CD4-positive, alpha-beta memory T cell (primary cell): ENCODE data around the gene POU2F3. TPM values are rescaled to one million over a fixed set of nuclear protein-coding genes. Genes with fewer than 3 reads are reported as not detected.

Source experiments
- CTCF ChIA-PET: fragments of 350-600 bp; sonication (Branson Sonifier 250); formaldehyde crosslinking; loops from one replicate; lab custom pipeline; 2021; ENCODE audit warnings: inconsistent platforms; ENCODE audit not compliant: partially characterized antibody; lab: Charles Lee
- POLR2A ChIA-PET: fragments of 350-600 bp; sonication (Branson Sonifier 250); formaldehyde crosslinking; loops from one replicate; lab custom pipeline; 2021; ENCODE audit not compliant: partially characterized antibody; lab: Charles Lee
- DNase-seq, 5 donors: peaks; one replicate each; pipeline versions ENCODE4 v3.0.0 to v3.0.0-alpha.2; 2020 to 2022; ENCODE audit warnings: mixed read lengths in 1 of 5
- H3K27ac ChIP-seq: one replicate; pipeline ENCODE4 v1.7.0; 2013; ENCODE audit warnings: low read depth, low read length
- H3K27me3 ChIP-seq: 2 replicates; pipeline ENCODE4 v1.7.0; 2013; ENCODE audit warnings: mild to moderate bottlenecking, low read length, moderate library complexity; ENCODE audit not compliant: insufficient read depth
- H3K36me3 ChIP-seq: 2 replicates; pipeline ENCODE4 v1.7.0; 2013; ENCODE audit warnings: mild to moderate bottlenecking, low read length, moderate library complexity; ENCODE audit not compliant: insufficient read depth
- H3K4me1 ChIP-seq: 2 replicates; pipeline ENCODE4 v1.7.0; 2013; ENCODE audit warnings: mild to moderate bottlenecking, low read length, moderate library complexity; ENCODE audit not compliant: insufficient read depth
- H3K4me3 ChIP-seq, 2 donors: one replicate each; pipeline ENCODE4 v1.7.0; 2013; ENCODE audit warnings: low read length in 2 of 2, mild to moderate bottlenecking in 1 of 2
- H3K9me3 ChIP-seq, 2 donors: one replicate each; pipeline ENCODE4 v1.7.0; 2013; ENCODE audit warnings: low read length in 2 of 2, control low read depth in 1 of 2; ENCODE audit not compliant: control insufficient read depth in 1 of 2
- H3K27ac Mint-ChIP-seq, 7 donors: one replicate each; pipeline ENCODE4 v1.8.0; 2020 to 2021; ENCODE audit warnings: mixed read lengths in 7 of 7, mild to moderate bottlenecking in 6 of 7, inconsistent platforms in 3 of 7, moderate library complexity in 3 of 7
- H3K27me3 Mint-ChIP-seq, 2 donors: one replicate each; pipeline ENCODE4 v1.8.0; 2020 to 2021; ENCODE audit warnings: mixed read lengths in 2 of 2
- H3K36me3 Mint-ChIP-seq, 2 donors: one replicate each; pipeline ENCODE4 v1.8.0; 2020 to 2021; ENCODE audit warnings: mixed read lengths in 2 of 2, inconsistent platforms in 1 of 2, mild to moderate bottlenecking in 1 of 2
- H3K4me1 Mint-ChIP-seq, 4 donors: one replicate each; pipeline ENCODE4 v1.8.0; 2020 to 2021; ENCODE audit warnings: mixed read lengths in 4 of 4, mild to moderate bottlenecking in 1 of 4
- H3K4me3 Mint-ChIP-seq, 8 donors: one replicate each; pipeline ENCODE4 v1.8.0; 2020 to 2021; ENCODE audit warnings: mixed read lengths in 8 of 8, mild to moderate bottlenecking in 7 of 8, moderate library complexity in 6 of 8, inconsistent platforms in 3 of 8
- H3K9me3 Mint-ChIP-seq, 8 donors: one replicate each; pipeline ENCODE4 v1.8.0; 2020 to 2021; ENCODE audit warnings: mixed read lengths in 8 of 8, mild to moderate bottlenecking in 5 of 8, inconsistent platforms in 3 of 8, moderate library complexity in 1 of 8
- intact Hi-C: fragments of 100-400 bp; cut with micrococcal nuclease; formaldehyde crosslinking; loops from one replicate; pipeline ENCODE4 v1.15.1; 2023
- polyA plus RNA-seq, 2 donors: library from polyadenylated mRNA; unstranded; fragments of 300-500 nt; fragmentation: Illumina TruSeq; gene quantifications; one replicate each; pipeline ENCODE4 v1.2.3, GENCODE V29; 2021
- total RNA-seq, 2 experiments: library from RNA; stranded (reverse); gene quantifications; one replicate each; pipeline ENCODE4 v1.2.3, GENCODE V29; 2021

POU2F3 gene
- total and polyA plus RNA-seq, 4 experiments from 2014 or later: not detected

DNA sequence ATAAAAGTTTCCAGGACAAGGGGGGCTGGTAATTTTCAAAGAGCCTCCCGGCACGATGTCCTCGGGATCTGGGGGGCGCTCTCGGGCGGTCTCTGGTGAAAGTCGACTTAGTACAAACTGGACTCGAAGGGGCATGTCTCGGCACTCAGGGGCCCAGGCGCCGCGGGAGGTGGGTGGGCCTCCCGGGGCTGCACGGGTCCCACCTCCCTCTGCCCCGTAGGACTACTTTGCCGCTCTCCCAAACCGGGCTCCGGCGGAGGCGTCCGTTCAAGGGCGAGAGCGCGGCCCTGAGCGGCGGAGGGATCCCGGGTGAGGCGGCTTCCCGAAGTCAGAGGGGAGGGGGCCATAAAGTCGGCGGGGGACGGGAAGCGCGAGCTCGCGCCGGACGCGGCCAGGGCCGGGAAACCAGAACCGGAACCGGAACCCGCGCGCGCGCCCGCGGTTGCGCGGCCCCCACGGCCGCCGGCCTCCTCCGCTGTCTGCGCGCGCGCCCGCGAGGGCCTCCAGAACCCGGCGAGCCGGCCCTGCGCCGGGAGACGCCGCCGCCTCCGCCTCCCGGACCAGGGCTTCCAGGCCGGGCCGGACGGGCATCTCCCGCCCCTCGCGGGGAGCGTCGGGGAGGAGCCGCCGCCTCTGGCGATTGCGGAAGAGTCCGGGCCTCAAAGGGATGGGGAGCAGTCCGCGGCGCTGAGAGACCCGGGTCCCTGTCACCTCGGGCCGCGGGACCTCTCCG, 96.1 kb downstream of the POU2F3 start, which contains the start of gene ARHGEF12:
TSS of gene ARHGEF12 (plus strand) at position 506 of the 733 bp plus-strand sequence. CDS start 831 bp downstream, outside the sequence.
- peak within 1 kb of the TSS; percentile 44 to 54 for H3K4me3 ChIP-seq
- Mint-ChIP-seq H3K4me1 (peaks cover 22 to 39% (median 30%) of the 10 kb centered on the region in 4 donors), H3K27ac (peak within 1 kb of the TSS in 6 of 7 donors; percentile 23 to 86 (median 76)), H3K9me3 (peaks cover 0 to 6% (median 0%) of the 10 kb centered on the region in 8 donors), H3K4me3 (peak within 1 kb of the TSS; percentile 87 to 92 (median 90)), H3K27me3 (peaks cover 33 to 39% of the 10 kb centered on the region in 2 donors), H3K36me3 (peaks cover 0 to 5% of the 10 kb centered on the region in 2 donors)
- intact Hi-C loops: loop anchor here (1.0 to 2.0 kb wide), 3 partner anchors 349 to 777 kb away; no protein-coding TSS in a partner anchor
- peak; percentile 48 to 69 (median 62) for DNase-seq
- peaks cover 13% of the 10 kb centered on the region for H3K27me3 ChIP-seq
- H3K4me1 ChIP-seq: peaks cover 33% of the 10 kb centered on the region
- POLR2A ChIA-PET: interaction anchor here (1.0 to 1.2 kb wide), 2 partner anchors 9 to 349 kb away, joined by 3 to 5 read pairs; no protein-coding TSS in a partner anchor
- H3K36me3 ChIP-seq: no peaks in the 10 kb centered on the region
- no peaks in the 10 kb centered on the region for H3K9me3 ChIP-seq
- CTCF ChIA-PET: interaction anchor here (0.9 to 4.9 kb wide), 11 partner anchors 10 to 350 kb away, joined by 3 to 104 read pairs (median 5); no protein-coding TSS in a partner anchor
- H3K27ac ChIP-seq: no peak within 1 kb of the TSS

DNA sequence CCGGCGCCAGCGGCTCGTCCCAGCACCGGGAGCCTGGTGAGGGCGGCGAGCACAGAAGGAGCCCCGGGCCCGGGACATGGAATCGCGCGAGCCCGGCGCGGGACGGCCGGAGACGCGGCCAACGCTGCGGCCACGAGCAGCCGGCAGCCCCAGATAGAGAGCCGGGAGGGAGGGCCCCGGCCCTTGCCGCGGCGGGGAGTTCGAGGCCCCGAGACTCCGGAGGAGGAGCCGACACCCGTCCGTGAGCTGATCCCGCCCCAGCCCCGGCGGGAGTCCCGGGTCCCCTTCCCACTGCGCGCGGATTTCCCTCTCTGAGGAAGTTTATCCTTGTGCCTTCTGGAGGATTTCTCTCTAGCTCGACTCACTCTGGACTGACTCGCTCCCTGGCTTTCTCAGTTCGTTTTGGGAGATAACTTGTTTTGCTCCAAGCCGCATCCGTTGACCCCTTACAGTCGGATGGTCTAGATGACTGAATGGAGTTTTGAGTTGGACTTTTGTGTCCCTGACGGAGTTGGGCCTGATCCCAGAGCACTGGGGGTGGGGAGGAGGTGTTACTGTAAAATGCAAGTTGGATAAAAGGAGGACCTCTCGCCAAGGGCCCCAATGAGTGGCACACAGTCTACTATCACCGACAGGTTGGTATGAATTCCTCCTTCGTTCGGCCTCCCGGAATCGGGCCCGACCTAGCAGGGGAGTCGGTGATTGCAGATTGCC, 96.9 kb downstream of the POU2F3 start:
- Mint-ChIP-seq H3K36me3 (peaks cover 0 to 5% of the 10 kb centered on the region in 2 donors), H3K27ac (peak overlapping the region in 6 of 7 donors; percentile 23 to 86 (median 76)), H3K4me1 (peaks cover 22 to 39% (median 30%) of the 10 kb centered on the region in 4 donors), H3K9me3 (peaks cover 0 to 6% (median 0%) of the 10 kb centered on the region in 8 donors), H3K27me3 (peaks cover 35 to 37% of the 10 kb centered on the region in 2 donors), H3K4me3 (peak overlapping the region; percentile 87 to 92 (median 90))
- intact Hi-C loops: no loop called here
- POLR2A ChIA-PET: no interaction called here
- CTCF ChIA-PET: interaction anchor here (1.0 to 4.9 kb wide), 7 partner anchors 10 to 349 kb away, joined by 3 to 104 read pairs (median 8); no protein-coding TSS in a partner anchor
- no peaks in the 10 kb centered on the region for H3K36me3 ChIP-seq
- H3K4me3 ChIP-seq: peak overlapping the region; percentile 44 to 54
- peaks cover 10% of the 10 kb centered on the region for H3K27me3 ChIP-seq
- no peak overlapping the region for H3K27ac ChIP-seq
- no peaks in the 10 kb centered on the region for H3K9me3 ChIP-seq
- peak in 3 of 5 donors; percentile 10 to 31 (median 12) for DNase-seq
- H3K4me1 ChIP-seq: peaks cover 33% of the 10 kb centered on the region

DNA sequence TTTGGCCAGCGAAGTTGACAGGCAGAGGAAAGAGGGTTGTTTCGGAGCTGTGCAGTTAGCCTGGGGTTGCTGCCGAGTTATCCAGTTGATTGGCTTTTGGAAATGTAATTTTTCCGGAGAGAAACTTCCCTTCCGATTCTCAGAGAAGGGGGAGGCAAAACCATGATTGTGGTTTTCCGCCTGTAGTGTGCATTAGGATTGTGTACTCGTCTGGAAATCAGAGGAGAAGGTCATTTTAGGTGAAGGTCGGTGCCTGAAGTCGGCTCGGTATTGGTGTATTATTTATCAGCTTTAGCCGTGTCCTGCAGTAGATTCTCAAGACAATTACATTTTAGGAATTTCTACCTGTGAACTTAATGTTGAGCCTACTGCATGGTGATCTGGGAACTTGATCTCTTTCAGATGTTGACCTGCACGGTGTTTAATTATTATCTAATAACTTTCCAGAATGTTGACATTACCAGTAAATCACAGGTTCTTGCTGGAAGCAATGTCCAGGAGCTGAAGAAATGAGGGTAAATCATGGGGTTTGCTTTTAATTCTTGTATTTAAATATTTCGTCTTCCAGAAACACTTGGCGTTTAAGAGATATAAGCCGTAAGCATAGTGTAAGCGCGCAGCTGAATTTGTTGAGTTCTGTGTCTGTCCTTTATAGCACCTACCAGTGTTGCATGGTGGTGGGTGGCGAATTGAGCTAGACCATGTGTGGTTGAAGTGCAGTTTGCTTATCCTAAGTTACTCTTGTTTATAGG, 97.6 kb downstream of the POU2F3 start:
- H3K27me3 ChIP-seq: peaks cover 14% of the 10 kb centered on the region
- peaks cover 40 to 41% of the 10 kb centered on the region in 2 donors for H3K27me3 Mint-ChIP-seq
- H3K36me3 Mint-ChIP-seq: peaks cover 2 to 6% of the 10 kb centered on the region in 2 donors
- POLR2A ChIA-PET: interaction anchor here (0.7 kb wide), 1 partner anchor 132 kb away, joined by 3 read pairs; no protein-coding TSS in a partner anchor
- H3K36me3 ChIP-seq: no peaks in the 10 kb centered on the region
- peaks cover 33% of the 10 kb centered on the region for H3K4me1 ChIP-seq
- intact Hi-C loops: no loop called here
- H3K27ac ChIP-seq: no peak overlapping the region
- H3K4me1 Mint-ChIP-seq: peaks cover 22 to 39% (median 30%) of the 10 kb centered on the region in 4 donors
- H3K9me3 Mint-ChIP-seq: peaks cover 0 to 8% (median 5%) of the 10 kb centered on the region in 8 donors
- peak overlapping the region in 3 of 7 donors; percentile 2 to 30 (median 23) for H3K27ac Mint-ChIP-seq
- H3K9me3 ChIP-seq: no peaks in the 10 kb centered on the region
- peak overlapping the region in 1 of 2 donors; percentile 44 for H3K4me3 ChIP-seq
- DNase-seq: no peak
- CTCF ChIA-PET: interaction anchor here (0.9 to 1.8 kb wide), 3 partner anchors 34 to 347 kb away, joined by 3 to 8 read pairs (median 3); no protein-coding TSS in a partner anchor
- H3K4me3 Mint-ChIP-seq: peak overlapping the region; percentile 87 to 92 (median 90)

DNA sequence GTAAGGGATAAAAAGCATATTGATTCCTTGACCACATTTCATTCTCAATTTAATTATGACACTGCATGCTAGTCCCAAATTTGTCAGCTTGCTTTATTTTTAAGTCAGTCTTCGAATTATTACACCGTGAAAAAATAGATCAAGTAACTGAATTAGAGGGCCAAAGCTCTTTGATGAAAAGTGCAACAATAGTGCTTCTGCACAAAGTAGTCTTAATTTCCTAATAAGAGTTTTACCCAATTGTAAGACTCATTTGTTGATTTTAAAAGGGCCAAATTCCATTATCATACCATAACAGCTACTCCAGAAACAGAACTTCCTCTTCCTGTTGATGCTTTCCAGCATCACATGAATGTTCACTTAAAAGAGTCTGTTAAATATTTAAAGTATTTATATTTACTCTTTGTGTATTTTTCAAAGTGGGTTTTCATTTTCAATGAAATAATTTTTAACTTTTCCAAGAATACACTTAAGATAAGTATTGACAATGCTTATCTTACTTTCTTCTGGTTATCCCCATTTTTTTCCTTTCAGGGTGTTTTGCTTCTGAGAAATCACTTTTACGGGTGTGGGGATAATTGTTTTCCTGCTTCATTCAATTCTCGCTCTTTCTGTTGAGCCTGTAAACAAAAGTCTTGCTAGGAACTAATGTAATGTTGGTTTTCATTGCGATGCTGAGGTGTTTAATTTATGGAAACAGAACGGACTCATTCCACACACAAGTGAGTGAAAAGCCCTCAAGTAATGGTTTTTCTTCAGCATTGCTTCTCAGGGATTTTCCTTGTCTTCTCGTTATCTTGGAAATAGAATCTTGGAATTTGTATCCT, 98.4 kb downstream of the POU2F3 start:
- peaks cover 19% of the 10 kb centered on the region for H3K27me3 ChIP-seq
- POLR2A ChIA-PET: interaction anchor here (0.7 kb wide), 1 partner anchor 131 kb away, joined by 3 read pairs; no protein-coding TSS in a partner anchor
- H3K27ac Mint-ChIP-seq: peak overlapping the region in 2 of 7 donors; percentile 2 to 13
- H3K36me3 ChIP-seq: no peaks in the 10 kb centered on the region
- intact Hi-C loops: no loop called here
- CTCF ChIA-PET: interaction anchor here (0.6 to 1.8 kb wide), 6 partner anchors 11 to 347 kb away, joined by 3 to 8 read pairs (median 4); no protein-coding TSS in a partner anchor
- no peak for DNase-seq
- peak overlapping the region in 6 of 8 donors; percentile 53 to 92 (median 91) for H3K4me3 Mint-ChIP-seq
- peaks cover 0 to 8% (median 5%) of the 10 kb centered on the region in 8 donors for H3K9me3 Mint-ChIP-seq
- H3K4me3 ChIP-seq: no peak overlapping the region
- peaks cover 41% of the 10 kb centered on the region in 2 donors for H3K27me3 Mint-ChIP-seq
- H3K9me3 ChIP-seq: no peaks in the 10 kb centered on the region
- H3K4me1 ChIP-seq: peaks cover 35% of the 10 kb centered on the region
- H3K36me3 Mint-ChIP-seq: peaks cover 2 to 6% of the 10 kb centered on the region in 2 donors
- H3K4me1 Mint-ChIP-seq: peaks cover 22 to 39% (median 30%) of the 10 kb centered on the region in 4 donors
- H3K27ac ChIP-seq: no peak overlapping the region

DNA sequence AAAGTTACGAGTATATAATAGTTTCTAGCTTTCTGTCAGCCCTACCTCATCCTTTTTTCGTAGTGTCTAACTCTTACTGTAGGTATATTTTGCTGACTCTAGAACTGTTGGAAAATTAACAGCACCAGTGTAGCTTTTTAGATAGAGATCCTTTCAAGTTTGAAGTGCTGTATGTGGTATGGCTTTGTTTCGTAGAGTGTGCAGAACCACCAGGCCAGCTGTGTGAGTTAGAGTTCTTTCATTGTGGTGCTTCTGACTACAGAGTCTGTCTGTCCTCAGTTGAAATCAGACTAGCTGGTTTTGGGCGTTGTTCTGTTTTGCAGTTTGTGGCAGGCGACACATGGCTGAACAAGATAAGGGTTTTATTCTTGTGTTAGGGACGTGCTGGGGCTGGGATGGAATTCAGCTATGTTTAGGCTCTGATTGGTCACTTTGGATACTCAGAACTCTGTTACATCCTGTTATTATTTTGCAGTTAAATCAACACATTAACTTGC, 99.5 kb downstream of the POU2F3 start:
- peaks cover 46% of the 10 kb centered on the region for H3K4me1 ChIP-seq
- H3K27ac Mint-ChIP-seq: no peak overlapping the region
- POLR2A ChIA-PET: no interaction called here
- no peaks in the 10 kb centered on the region for H3K36me3 ChIP-seq
- H3K9me3 Mint-ChIP-seq: peaks cover 0 to 8% (median 5%) of the 10 kb centered on the region in 8 donors
- H3K4me3 Mint-ChIP-seq: peak overlapping the region in 4 of 8 donors; percentile 0 to 57 (median 14)
- H3K4me3 ChIP-seq: no peak overlapping the region
- peaks cover 2 to 6% of the 10 kb centered on the region in 2 donors for H3K36me3 Mint-ChIP-seq
- peaks cover 22% of the 10 kb centered on the region for H3K27me3 ChIP-seq
- H3K27me3 Mint-ChIP-seq: peaks cover 40 to 44% of the 10 kb centered on the region in 2 donors
- H3K4me1 Mint-ChIP-seq: peaks cover 24 to 49% (median 37%) of the 10 kb centered on the region in 4 donors
- H3K27ac ChIP-seq: no peak overlapping the region
- intact Hi-C loops: no loop called here
- DNase-seq: peak in 1 of 5 donors; percentile 12
- CTCF ChIA-PET: interaction anchor here (0.6 to 1.1 kb wide), 4 partner anchors 10 to 346 kb away, joined by 3 to 4 read pairs (median 4); no protein-coding TSS in a partner anchor
- no peaks in the 10 kb centered on the region for H3K9me3 ChIP-seq
